DMS114 treated with DMSO at 0.1 percent for 48 hours (cell line): ENCODE results near the gene NRG3.

Source experiments
- DNase-seq: peaks from one replicate; lab custom pipeline; 2025; ENCODE audit not compliant: unreplicated experiment; lab: John Stamatoyannopoulos, UW

Gene NRG3

DNA sequence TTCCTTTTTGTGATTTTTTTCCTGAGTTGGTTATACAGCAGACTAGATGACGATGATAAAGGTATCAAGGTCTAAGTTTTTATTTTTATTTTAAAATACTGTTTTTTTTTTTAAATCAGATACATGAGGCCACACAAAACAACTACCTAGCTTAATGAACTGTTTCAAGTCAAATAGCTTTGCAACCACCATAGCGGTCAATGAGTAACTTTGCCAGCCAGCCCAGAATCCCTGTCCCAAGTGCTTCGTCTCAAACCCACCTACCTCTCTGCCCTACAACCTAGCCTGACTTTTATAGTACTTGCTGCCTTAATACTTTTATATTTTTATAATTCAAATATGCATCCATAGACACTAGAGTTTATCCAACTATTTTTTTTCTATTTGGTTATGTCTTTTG is 676.5 kb downstream of the NRG3 start:
- no peak for DNase-seq

DNA sequence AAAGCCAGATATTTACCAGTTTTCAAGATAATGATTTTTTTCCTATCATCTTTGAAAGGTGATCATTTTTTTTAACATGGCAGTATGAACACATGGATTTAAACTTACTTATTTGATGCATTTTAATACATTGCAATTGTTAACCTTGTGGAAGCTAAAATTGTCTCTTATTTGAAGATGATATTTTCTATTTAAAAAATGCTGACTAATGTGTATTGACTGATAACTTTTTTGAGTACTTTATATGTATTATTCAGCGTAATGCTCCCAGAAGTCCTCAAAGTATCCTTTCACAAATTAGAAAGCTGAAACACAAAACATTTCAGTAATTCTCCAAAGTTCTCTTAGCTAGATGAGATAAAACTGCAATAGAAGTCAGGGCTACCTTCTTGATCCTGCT is 677.3 kb downstream of the NRG3 start:
- DNase-seq, result no peak

DNA sequence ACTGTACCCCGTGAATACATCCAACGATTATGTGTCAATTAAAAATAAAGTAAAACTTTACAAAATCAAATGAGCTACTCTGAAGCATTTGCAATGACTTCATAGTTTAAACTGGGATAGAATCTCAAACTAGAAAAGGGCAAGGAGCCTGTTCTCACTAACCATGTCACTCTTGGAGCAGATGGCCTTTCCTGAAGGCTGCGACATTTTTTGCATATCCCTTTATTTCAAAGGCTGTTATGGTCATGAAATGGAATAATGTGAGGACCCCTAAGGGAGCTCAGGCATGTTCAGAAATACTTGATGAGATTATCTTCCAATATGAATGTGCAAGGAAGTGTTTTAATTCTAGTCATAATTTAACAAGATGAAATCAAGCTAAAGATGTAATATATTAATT is 679.4 kb downstream of the NRG3 start:
- no peak for DNase-seq

DNA sequence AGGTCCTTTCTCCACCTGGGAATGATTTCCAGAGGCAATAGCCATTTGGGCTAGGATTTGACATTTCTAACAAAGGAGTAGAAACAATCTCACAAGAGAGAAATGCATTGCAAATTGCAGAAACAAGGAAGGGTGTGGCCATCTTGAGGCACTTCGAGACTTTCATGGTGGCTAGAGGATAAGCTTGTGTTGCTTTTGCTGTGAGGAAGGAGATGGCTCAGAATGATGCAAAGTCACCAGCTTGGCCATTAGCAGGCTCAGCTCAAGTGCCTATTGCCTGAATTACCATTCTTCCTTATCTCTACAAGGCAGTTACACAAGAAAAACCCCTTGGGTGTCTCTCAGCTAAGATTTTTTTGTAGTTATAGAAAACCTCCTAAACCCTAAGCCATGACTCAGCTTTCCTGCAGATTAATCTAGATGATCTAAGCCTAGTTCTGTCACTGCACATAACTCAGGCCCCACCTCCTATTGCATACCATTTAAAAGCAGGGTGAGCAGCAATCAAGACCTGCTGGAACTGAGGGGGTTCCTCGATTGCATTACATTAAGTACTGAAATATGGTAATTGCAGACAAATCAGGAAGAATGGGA is 683.1 kb downstream of the NRG3 start:
- DNase-seq, result no peak

DNA sequence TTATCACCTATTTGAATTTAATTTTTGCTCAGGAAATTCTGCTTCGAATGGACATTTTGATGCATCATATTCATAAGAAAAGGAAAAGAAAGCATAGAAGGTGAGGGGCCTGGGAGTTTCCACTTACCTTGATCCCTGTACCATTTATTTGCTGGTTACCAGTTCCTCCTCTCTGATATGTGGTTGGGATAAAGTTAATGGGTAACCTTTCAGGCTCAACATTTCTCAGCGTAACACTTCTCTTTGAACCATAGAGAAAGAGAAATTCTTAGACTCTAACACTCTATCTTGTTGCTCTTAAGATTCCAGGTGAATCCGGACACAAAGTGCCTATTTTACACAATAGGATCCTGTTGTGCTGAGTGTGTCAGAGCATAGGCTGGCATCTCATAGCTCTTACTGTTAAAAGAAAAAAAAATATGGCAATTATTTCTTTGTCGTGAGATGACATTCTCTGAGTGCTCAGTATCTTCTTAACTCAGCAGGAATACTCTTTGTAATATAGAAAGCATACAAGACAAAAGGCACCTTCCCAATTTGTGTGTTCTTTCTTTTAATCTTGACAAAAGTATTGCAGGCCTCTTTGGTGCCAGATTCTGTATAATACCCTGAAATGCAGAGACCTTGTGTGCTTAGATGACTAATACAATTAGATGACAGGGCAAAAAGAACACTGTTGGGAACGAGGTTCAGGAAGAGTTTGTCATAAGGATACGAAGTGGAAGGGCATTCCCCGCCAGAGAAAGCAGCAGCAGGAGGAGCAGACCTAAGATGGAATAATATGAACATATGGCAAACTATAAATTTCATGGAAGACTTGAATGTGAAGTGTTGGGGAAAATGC is 689.6 kb downstream of the NRG3 start:
- DNase-seq, result no peak

DNA sequence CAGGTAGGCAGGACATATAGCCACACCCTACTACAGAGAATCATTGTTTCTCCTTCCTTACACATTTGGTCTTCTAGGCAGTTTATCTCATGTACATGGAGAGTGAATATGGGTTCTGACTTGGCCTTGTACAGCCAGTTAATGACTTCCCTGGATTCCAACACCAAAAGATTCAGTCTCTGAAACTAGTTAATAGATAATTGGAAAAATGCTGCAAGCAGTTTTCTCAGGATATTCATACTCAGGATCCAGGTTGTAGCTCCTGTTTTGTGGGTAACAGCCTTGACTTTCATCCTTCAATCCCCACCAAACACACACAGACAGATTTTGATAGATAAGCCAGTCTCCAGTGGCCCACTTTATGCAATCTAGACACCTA is 690.2 kb downstream of the NRG3 start:
- no peak for DNase-seq

DNA sequence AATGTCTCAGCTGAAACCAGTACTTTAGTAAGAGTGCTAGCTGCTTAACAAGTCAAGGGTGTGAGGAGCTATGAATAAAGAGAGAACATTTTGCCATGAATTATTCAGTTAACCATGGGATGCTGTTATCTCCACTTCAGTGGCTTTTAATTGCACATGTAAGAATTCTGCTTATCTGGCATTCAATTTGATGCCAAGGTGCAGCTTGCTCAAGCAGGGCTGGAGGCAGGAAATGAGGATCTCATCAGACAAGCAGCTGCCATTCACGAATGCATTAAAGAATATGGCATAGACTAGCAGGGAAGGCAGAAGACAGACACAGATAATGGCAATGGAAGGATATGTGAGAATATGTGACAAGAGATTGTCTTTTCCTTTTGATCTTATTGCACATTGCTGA is 697.8 kb downstream of the NRG3 start:
- DNase-seq, result no peak

DNA sequence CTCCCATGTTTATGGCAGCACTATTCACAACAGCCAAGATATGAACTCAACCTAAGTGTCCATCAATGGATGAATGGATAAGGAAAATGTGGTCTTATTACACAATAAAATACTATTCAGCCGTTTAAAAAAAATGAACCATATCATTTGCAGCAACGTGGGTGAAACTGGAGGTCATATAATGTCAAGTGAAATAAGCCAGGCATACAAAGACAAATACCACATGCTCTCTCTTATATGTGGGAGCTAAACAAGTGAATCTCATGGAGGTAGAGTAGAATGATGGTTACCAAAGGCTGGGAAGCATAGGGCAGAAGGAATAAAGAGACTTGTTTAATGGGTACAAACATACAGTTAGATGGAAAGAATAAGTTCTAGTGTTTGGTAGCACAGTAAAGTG is 699.1 kb downstream of the NRG3 start:
- no peak for DNase-seq

DNA sequence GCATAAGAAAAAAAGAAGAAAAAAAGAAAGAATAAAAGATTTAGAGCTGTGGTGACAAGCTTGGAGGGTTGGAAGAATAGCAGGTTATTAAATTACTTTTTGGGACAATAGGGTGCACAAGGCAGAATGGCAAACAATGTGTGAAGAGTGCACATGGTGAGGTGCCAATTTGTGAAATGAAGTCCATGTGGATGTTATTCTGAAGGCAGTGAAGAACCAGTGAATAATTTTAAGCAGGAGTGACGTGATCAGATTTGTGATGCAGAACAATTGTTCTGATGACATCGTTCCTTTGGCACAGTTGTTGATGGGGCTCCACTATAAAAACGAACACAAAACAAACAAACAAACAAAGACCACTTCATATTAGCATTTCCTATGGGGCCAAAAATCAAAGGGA is 700.3 kb downstream of the NRG3 start:
- no peak for DNase-seq

DNA sequence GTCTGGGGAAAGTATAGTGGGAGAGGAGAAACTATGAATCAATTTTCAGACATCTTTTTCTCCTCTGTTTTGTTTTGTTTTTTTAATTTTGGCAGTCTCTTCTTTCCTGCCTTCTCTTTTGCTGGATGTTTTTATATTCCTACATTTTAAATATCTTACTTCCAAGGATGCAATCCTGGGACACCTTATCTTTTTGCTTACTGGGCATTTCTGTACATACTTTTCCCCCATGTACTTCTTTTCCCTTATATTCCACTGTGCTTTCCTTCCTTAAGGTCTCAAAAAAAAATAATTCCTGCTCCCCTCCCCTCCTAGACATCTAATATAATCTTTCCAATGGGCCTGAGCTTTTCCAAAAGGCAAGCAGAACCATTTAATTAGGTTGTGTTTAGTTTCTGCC is 701.1 kb downstream of the NRG3 start:
- no peak for DNase-seq

DNA sequence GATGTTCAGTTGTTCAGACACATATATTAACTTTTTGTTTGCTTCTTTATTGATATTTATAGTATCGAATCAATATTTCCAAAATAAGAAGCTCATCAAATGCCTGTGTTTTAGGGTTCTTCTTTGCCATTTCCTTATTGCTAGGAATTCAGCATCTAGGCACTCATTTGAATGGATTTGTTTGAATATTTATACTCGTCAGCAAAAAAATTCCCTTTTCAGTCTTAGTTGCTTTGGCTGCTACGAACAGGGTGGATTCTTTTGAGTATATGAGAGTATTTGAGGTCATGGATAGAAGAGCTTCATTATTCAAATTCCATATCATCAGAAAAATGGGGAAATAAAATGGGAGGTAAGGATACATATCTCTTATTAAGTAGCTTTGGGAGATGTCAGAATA is 706.9 kb downstream of the NRG3 start:
- no peak for DNase-seq

DNA sequence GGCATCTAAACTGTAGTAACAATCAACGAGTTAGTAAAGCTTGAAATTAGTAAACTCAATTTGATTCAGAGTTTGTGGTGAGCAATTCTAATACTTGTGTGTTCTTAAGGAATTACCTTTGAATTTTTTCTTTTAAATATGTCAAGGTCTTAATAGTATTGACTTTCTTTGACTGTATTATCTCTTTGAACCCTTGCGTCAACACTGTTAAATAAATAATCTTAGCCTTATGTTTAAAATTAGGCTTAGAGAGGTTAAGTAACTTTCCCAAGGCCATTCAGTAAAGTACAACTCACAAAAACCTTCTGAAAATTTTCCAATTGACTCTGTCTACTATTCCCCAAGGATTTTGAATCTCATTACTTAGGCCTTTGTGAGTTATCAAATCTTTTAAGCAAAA is 716.4 kb downstream of the NRG3 start:
- no peak for DNase-seq

DNA sequence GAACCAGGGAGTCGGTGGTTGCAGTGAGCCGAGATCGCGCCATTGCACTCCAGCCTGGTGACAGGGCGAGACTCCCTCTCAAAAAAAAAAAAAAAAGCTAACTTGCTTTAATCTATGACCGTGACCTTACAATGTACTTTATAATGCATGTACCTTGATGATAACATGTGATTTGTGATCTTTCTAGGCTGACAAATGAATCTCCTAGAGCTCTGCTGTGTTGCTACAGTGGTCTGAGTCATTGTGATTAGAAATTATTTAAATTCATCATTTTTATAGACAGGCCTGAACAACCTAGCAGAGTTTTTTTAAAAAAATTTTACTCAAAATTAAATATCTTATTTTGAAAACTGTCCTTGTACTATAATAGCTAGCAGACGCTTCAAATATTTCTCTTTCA is 722.8 kb downstream of the NRG3 start:
- no peak for DNase-seq

DNA sequence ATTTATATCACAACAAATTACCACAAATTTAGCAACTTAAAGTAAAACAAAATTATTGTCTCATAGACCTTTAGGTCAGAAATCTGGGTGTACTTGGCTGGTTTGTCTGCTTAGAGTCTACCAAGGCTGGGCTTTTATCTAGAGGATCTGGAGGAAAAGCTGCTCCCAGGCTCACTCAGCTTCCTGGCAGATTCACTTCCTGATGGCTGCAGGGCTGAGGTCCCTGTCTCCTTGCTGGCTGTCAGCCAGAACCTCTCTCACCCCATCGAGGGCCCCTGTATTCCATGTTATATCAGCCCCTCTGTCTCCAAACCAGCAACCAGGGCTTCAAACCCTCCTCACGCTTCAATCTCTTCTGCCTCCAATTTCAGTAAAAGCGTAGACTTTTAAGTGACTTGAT is 734.9 kb downstream of the NRG3 start:
- no peak for DNase-seq

DNA sequence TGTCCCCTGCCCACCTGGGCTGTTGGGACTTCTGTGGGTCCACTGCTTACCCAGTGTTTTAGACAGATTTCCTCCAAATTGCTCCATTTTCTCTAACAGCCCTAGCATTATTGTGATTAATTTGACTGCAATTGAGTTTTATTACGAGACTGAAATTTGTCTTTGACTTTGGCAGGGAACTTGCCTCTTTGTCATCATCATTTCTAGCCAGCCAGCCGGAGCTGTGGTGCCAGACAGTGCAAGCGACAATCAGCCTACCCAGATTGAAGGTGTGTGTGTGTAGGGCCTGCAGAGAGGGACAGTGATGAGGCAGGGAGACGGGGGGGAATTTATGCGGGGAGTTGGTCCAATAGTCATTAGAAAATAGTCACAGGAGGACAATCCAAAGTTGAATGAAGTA is 743.0 kb downstream of the NRG3 start:
- no peak for DNase-seq

DNA sequence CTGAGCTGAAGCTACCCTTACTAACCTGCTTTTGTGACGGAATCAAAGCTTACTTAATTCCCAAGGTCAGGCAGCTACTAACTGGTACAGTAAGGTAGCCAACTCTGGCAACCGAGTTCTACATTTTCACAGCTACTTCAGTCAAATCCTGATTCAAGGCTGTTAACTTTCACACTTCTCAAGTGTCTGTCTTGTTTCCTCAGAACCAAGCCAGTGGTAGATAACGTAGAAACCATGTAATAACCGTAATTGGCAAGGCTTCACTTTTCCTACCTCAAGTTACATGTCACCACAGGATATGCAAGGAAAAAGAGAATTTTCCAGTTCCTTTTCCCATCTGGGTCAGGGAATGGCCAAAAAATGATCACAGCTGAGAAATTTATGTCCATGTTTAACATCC is 746.7 kb downstream of the NRG3 start:
- DNase-seq, result no peak

DNA sequence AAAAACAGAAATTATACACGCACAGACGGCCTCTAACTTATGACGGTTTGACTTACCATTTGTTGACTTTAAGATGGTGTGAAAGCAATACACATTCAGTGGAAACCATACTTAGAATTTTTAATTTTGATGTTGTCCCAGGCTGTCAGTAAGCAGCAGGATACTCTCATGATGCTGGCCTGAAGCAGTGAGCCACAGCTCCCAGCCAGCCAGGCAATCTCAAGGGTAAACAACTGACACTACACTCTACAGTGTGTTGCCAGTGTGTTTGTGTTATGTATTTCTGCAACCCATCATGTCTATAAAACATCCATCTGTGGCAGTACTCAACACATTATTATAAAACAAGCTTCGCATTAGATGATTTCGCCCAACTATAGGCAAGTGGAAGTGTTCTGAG is 747.5 kb downstream of the NRG3 start:
- no peak for DNase-seq

DNA sequence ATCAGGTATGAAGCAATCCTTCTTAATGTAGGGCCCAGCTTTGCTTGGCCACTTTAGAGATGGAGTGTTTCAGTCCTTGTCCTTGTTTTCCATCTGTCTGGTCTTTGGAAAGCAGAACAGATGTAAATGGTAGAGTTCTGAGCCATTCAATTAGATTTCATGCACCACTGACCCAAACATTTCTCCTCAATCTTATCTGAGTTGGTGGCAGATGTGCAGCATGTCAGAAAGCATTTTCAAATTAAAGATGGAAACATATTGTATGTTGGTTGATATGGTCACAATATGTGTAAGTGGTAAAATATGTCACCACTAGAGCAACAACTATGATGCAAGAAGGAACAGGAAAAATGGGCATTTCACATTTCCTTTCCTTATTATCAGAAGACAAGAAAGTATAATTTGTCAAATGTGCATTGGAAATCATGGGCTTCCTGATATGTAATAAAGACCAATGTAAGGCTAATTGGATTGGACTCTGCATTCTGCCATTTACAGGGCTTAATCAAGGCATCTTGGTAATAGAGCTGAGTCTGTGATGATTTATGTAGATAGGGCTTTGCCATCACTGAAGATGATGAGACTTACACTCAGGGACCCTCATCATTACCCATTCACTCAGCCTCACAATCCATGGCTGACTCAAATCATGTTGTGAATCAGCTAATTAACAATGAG is 750.7 kb downstream of the NRG3 start:
- no peak for DNase-seq

DNA sequence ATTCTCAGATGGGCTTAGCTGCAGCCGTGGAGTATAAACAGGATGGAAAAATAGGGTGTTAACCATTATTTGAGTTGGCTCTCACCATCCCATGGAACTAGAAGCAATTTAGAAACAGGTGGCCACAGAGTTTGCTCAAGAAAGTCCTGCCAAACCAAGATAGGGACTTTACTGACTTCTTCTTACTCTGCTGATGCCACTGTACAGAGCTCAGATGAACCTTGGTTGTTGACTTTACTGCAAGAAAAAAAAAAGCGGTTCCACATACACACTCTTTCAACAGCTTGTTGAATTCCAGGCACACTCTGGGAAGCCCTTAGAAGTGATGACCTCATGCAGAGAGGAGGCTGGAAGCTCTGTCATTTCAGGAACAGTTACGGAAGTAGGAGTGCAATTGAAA is 753.4 kb downstream of the NRG3 start:
- DNase-seq, result no peak

DNA sequence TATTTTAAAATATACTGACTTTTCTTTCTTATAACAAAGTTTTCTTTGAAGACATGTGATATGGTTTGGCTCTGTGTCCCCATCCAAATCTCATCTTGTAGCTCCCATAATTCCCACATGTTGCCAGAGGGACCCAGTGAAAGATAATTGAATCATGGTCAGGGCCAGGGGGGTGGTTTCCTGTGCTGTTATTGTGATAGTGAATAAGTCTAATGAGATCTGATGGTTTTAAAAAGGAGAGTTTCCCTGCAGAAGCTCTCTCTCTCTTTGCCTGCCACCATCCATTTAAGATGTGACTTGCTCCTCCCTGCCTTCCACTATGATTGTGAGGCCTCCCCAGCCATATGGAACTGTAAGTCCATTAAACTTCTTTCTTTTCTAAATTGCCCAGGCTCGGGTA is 768.1 kb downstream of the NRG3 start:
- DNase-seq, result no peak

DNA sequence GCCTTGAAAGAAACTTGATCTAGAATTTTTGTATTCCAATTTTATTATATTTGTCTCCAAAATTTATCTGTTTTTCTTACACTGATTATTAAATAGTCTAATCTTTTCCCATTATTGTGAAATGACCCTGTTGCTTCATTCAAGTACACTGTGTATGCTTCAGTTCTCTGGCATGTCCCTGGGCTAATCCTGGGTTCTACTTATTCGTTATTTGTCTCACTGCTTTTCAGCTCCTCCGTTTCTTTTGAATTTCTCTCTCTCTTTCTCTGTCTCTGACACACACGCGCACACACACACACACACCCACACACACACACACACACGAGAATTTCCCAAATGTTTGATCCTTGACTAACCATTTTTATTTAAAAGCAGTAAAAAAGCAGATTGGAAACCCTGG is 768.6 kb downstream of the NRG3 start:
- DNase-seq, result no peak

DNA sequence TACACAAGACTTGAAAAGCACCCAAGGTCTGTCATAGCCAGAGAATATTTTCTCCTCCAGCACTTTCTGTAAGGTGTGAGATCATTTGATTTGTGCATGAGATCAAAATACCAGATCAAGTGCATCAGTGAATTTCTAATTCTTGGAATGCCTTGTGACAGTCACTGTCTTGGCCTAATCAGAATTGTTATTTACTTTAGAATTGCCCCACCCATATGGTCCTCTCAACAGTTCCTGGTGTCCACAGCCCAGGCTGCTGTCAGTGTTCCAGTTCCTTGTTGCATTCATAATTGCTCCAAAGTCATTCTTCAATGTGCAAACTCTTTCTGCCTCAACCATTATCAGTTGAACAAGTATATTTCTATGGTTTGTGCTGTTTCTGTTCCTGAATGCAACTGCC is 770.2 kb downstream of the NRG3 start:
- DNase-seq, result no peak
